Sigmoid colon (tissue), 4 donors: ENCODE results near the gene S100A7A.

Source experiments
- CTCF ChIP-seq, 4 experiments: fragments of 450-650 bp in 3 of 4; fragments of 200-600 bp in 1 of 4; IDR thresholded peaks; one replicate each; pipeline ENCODE4 v1.5.1; 2016 to 2019; ENCODE audit warnings: antibody characterized with exemption in 4 of 4, mild to moderate bottlenecking in 3 of 4, moderate library complexity in 2 of 4
- EP300 ChIP-seq, 4 donors: sonication (generic); formaldehyde crosslinking; IDR thresholded peaks; one replicate each; pipeline ENCODE4 v1.6.1; 2017; ENCODE audit warnings: antibody characterized with exemption in 4 of 4
- POLR2AphosphoS5 ChIP-seq, 4 donors: sonication (generic); formaldehyde crosslinking; IDR thresholded peaks; one replicate each; pipeline ENCODE4 v1.6.1; 2017; ENCODE audit warnings: antibody characterized with exemption in 4 of 4

- TF ChIP-seq EP300 (IDR thresholded peaks at IDR 0.05) (no peak), CTCF (IDR thresholded peaks at IDR 0.05) (no peak), POLR2AphosphoS5 (IDR thresholded peaks at IDR 0.05) (no peak)
Measured at GRCh38 chr1:153397051-153397923, 19.0 kb upstream of the S100A7A start.
